ENCODE data around the gene DOK7. TPM values are rescaled to one million over a fixed set of nuclear protein-coding genes. Genes with fewer than 3 reads are reported as not detected.

DOK7 gene
- total RNA-seq, 1 donor, result not detected

DNA sequence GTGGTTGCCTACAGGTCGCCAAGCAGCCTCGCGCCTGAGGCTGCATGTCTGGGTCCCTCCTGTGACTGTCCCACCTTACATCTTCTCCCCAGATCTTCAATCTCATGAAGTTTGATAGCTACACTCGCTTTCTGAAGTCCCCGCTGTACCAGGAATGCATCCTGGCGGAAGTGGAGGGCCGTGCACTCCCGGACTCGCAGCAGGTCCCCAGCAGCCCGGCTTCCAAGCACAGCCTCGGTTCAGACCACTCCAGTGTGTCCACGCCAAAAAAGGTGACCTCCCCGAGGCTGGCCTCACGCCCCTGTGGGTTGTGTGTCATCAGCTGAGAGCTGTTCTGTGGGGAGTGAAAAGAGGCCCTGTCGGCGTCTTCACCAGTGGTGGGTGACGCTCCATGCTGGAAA lies 46.3 kb upstream of the DOK7 start:
- TF ChIP-seq, protein P1, sequence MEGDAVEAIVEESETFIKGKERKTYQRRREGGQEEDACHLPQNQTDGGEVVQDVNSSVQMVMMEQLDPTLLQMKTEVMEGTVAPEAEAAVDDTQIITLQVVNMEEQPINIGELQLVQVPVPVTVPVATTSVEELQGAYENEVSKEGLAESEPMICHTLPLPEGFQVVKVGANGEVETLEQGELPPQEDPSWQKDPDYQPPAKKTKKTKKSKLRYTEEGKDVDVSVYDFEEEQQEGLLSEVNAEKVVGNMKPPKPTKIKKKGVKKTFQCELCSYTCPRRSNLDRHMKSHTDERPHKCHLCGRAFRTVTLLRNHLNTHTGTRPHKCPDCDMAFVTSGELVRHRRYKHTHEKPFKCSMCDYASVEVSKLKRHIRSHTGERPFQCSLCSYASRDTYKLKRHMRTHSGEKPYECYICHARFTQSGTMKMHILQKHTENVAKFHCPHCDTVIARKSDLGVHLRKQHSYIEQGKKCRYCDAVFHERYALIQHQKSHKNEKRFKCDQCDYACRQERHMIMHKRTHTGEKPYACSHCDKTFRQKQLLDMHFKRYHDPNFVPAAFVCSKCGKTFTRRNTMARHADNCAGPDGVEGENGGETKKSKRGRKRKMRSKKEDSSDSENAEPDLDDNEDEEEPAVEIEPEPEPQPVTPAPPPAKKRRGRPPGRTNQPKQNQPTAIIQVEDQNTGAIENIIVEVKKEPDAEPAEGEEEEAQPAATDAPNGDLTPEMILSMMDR (IDR thresholded peaks at IDR 0.05; ENCODE audit: insufficient read depth, low read depth, low read length), result no peak
- no peak overlapping the region for H3K4me3 ChIP-seq (ENCODE audit: low read depth, low read length)
- no peak for DNase-seq (ENCODE audit: low read depth)

DNA sequence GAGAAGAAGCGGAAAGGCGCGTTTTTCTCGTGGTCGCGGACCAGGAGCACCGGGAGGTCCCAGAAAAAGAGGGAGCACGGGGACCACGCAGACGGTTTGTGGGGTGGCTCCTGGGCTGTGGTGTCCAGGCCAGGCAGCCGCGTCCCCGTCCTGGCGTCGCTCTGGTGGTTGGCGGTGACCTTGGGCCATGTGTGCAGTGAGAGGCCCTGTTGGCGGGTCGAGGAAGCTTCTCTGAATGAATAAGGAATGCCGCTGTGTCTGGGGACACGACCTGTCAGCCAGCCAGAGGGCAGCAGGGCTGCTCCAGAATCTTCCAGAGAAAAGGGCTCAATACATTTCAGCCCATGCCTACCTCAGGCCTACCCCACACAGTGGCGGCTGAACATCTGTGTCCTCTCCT lies 45.7 kb upstream of the DOK7 start:
- DNase-seq (ENCODE audit: low read depth), result no peak
- TF ChIP-seq, protein P1 (IDR thresholded peaks at IDR 0.05; ENCODE audit: insufficient read depth, low read depth, low read length), result no peak
- H3K4me3 ChIP-seq (ENCODE audit: low read depth, low read length), result no peak overlapping the region

DNA sequence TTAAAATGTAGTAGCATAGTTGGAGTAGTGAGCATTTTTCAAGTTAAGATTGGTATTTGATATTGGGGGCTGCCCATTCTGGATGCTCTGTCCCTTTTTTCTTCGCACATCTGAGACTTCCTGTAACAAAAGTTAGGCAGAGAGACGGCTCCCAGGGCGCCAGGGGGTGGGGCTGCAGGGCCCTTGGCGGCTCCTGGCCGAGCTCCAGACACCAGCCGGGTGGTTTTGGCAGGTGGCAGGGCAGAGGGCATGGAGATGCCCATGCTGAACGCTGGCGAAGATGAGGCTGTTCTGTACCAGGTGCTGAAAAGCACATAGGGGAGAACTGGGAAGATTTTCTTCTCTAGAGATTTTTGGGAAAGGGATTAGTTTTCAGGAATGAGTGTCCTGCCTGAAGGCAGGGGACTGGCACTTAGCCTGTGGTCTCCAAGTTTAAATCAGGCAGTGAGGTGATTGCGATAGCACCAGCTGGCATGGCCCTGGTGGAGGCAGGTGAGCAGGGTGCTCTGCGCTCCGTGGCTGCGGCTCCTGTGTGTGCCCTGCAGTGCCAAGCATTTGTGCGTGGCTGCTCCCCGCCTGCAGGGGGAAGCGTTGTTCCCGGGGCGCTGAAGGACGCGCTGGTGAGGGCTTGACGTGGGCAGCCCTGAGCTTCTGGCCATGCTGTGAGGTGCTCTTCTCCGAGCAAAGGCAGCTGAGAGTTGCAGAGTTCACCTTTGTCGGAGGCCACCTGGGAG lies 44.9 kb upstream of the DOK7 start:
- TF ChIP-seq, protein P1 (IDR thresholded peaks at IDR 0.05; ENCODE audit: insufficient read depth, low read depth, low read length), result peak; percentile 15
- no peak overlapping the region for H3K4me3 ChIP-seq (ENCODE audit: low read depth, low read length)
- DNase-seq (ENCODE audit: low read depth), result no peak

DNA sequence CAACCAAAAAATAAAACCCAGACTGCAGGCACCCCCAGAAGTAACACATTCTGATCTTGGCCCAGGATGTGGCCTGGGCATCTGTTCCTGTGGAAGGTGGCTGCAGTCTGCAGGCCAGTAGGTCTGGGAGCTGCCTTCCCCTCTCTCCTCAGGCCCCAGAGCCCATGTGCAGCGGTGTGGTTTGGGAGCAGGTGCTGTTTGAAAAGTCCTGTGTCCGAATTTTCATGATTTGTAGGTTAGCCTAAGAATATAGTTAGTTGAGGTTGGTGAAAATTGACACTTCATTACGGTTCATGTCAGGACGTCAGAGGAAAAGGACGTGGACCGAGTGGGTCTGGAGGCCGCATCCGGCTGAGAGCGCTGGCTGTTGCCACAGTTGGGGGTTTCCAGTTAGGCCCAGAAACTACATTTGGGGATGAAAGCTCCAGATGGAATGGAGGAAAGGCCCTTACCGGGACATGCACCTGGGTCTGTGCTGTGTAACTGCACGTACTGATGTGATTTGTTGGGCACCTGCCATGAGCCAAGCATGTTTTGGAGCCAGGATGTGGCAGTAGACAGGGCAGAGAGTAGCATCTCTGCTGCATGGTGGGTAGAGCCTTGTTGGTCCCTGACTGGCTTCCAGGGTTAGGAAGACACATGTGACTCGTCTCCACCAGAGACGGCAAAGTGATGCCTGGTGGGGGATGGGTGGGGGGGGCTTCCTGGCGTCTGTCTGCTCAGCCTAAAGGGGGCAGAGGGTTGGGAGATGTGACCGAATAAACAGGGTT lies 43.1 kb upstream of the DOK7 start:
- no peak overlapping the region for H3K4me3 ChIP-seq (ENCODE audit: low read depth, low read length)
- TF ChIP-seq, protein P1 (IDR thresholded peaks at IDR 0.05; ENCODE audit: insufficient read depth, low read depth, low read length), result no peak
- no peak for DNase-seq (ENCODE audit: low read depth)

DNA sequence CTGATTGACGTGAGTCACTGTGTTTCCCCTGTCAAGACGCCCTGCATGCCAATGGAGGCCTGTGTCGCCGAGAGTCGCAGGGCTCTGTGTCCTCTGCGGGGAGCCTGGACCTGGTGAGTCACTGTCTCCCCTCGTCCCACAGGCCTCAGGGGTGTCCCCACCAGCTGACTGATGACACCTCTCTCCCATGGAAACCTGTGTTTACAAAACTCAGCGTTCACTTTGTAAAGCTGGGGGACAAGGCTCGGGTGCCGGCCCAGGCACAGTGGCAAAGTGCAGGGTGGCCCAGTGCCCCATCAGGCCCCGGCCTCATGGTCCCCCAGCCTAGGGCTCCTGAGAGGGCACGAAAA lies 42.5 kb upstream of the DOK7 start:
- TF ChIP-seq, protein P1 (IDR thresholded peaks at IDR 0.05; ENCODE audit: insufficient read depth, low read depth, low read length), result no peak
- H3K4me3 ChIP-seq (ENCODE audit: low read depth, low read length), result no peak overlapping the region
- DNase-seq (ENCODE audit: low read depth), result no peak

DNA sequence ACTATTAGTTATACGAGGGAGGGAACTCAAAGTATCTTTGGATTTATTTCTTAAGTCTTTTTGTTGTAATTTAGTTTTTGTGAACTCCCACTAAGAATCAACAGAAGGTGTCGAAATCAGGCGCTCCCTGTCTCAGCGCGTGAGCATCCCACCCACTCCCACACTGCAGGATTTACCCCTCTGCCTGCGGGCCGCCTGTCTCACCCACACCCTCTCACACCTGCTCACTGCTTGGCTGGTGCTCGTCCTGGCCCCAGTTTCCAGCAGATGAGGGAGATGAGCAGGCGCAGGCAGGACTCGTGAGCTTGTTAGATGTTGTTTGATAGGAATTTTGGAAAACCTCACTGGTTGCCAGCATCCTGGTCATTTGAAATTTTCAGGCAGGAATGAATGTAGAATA lies 42.1 kb upstream of the DOK7 start:
- H3K4me3 ChIP-seq (ENCODE audit: low read depth, low read length), result no peak overlapping the region
- TF ChIP-seq, protein P1 (IDR thresholded peaks at IDR 0.05; ENCODE audit: insufficient read depth, low read depth, low read length), result no peak
- DNase-seq (ENCODE audit: low read depth), result no peak

Measured in fibroblast of villous mesenchyme (primary cell).